ENCODE results near the gene DENND5B.
"Not testable (repeated sequence)": the region's sequence is repeated elsewhere in the genome, so short reads cannot be mapped to it uniquely, and the experiment has no call there.

Gene DENND5B

GRCh38 chr12:31589904-31590641 is 863 bp downstream of the DENND5B start:
- DNase-seq: no peak

- no peak for DNase-seq
Measured at GRCh38 chr12:31589598-31589903, 1.4 kb downstream of the DENND5B start.

- no peak for DNase-seq
Measured at GRCh38 chr12:31588976-31589375, 2.0 kb downstream of the DENND5B start.

GRCh38 chr12:31586728-31587127 is 4.2 kb downstream of the DENND5B start:
- no peak for DNase-seq

GRCh38 chr12:31585895-31586294 is 5.0 kb downstream of the DENND5B start:
- DNase-seq: no peak

- no peak for DNase-seq
Measured at GRCh38 chr12:31585271-31585670, 5.7 kb downstream of the DENND5B start.

GRCh38 chr12:31584782-31585181 is 6.2 kb downstream of the DENND5B start:
- DNase-seq: no peak

- DNase-seq: no peak
Measured at GRCh38 chr12:31583878-31584277, 7.1 kb downstream of the DENND5B start.

- DNase-seq: no peak
Measured at GRCh38 chr12:31582155-31582554, 8.8 kb downstream of the DENND5B start.

GRCh38 chr12:31578632-31579031 is 12.3 kb downstream of the DENND5B start:
- DNase-seq: no peak

- no peak for DNase-seq
Measured at GRCh38 chr12:31574803-31575575, 15.9 kb downstream of the DENND5B start.

GRCh38 chr12:31574367-31574766 is 16.6 kb downstream of the DENND5B start:
- DNase-seq: not testable (repeated sequence)

- no peak for DNase-seq
Measured at GRCh38 chr12:31572900-31573600, 17.9 kb downstream of the DENND5B start.

GRCh38 chr12:31570880-31571279 is 20.1 kb downstream of the DENND5B start:
- no peak for DNase-seq

- DNase-seq: not testable (repeated sequence)
Measured at GRCh38 chr12:31569517-31569916, 21.4 kb downstream of the DENND5B start.

- DNase-seq: no peak
Measured at GRCh38 chr12:31568498-31568897, 22.4 kb downstream of the DENND5B start.

GRCh38 chr12:31567029-31567428 is 23.9 kb downstream of the DENND5B start:
- DNase-seq: no peak

- DNase-seq: no peak
Measured at GRCh38 chr12:31566547-31566946, 24.4 kb downstream of the DENND5B start.

- DNase-seq: no peak
Measured at GRCh38 chr12:31562594-31563328, 28.2 kb downstream of the DENND5B start.

- DNase-seq: no peak
Measured at GRCh38 chr12:31560516-31560915, 30.4 kb downstream of the DENND5B start.

GRCh38 chr12:31558521-31558920 is 32.4 kb downstream of the DENND5B start:
- no peak for DNase-seq

GRCh38 chr12:31557707-31558106 is 33.2 kb downstream of the DENND5B start:
- DNase-seq: no peak

GRCh38 chr12:31555466-31555865 is 35.5 kb downstream of the DENND5B start:
- DNase-seq: not testable (repeated sequence)

Measured in SIG-M5 (cell line).